GM21367 (cell line): ENCODE data around the gene PAOX.
"Not testable (repeated sequence)": the region's sequence is repeated elsewhere in the genome, so short reads cannot be mapped to it uniquely, and the experiment has no call there.

Experiments used
- ATAC-seq: cut with Tn5 transposase; IDR thresholded peaks from one replicate; pipeline ENCODE4 v1.9.1; 2021; ENCODE audit not compliant: unreplicated experiment

PAOX gene

DNA sequence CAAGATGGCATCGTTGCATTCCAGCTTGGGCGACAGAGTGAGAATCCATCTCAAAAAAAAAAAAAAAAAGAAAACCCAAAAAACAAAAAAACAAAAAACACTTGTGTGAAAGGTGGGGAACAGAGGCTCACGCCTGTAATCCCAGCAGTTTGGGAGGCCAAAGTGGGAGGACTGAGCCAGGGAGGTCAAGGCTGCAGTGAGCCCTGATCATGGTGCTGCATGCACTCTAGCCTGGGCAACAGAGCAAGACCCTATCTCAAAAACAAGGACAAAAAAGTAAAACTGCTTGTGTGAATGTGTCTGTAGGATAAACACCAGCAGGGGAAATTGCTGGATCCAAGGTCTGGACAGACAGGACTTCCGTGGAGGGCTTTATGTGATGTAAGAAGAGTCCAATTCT is 4.5 kb downstream of the PAOX start:
- no peak for ATAC-seq

DNA sequence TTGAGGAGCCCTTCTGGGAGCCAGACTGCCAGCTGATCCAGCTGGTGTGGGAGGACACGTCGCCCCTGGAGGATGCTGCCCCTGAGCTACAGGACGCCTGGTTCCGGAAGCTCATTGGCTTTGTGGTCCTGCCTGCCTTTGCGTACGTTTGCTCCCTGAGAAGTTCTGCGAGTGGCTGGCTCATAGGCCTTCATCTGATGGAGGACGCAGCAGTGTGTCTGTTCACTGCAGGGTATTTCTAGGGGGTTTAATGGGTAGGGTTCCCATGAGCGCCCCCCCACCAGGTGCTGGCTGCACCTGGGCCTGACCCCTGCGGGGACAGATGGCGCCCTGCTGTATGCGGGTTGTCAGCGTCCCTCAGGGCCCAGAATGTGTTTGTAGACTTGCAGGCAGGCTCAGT is 5.0 kb downstream of the PAOX start:
- ATAC-seq: no peak

DNA sequence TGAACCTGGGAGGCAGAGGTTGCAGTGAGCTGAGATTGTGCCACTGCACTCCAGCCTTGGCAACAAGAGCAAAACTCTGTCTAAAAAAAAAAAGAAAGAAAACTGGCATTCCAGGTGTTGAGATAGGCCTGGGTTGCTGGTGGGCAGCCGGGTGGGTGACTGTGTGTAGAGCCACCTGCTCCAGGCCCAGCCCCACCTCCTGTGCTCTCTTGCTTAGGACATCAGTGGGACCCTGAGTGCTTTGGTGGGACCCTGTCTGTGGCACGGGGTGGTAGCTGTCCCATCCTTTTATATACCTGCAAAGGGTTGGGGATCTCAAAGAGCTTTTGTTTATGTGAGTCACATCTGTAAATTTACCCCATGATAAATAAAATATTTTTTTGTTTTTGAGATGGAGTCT is 6.2 kb downstream of the PAOX start:
- no peak for ATAC-seq

DNA sequence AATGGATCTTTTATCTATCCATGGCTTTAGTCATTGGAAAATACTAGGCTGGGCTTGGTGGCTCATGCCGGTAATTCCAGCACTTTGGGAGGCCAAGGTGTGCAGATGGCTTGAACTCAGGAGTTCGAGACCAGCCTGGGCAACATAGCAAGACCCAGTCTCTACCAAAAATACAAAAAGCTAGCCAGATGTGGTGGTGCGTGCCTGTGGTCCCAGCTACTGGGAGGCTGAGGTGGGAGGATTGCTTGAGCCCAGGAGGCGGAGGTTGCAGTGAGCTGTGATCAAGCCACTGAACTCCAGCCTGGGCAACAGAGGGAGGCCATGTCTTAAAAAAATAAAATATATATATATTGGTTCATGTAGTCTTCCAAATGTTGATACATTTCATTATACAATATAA is 7.9 kb downstream of the PAOX start:
- not testable (repeated sequence) for ATAC-seq

DNA sequence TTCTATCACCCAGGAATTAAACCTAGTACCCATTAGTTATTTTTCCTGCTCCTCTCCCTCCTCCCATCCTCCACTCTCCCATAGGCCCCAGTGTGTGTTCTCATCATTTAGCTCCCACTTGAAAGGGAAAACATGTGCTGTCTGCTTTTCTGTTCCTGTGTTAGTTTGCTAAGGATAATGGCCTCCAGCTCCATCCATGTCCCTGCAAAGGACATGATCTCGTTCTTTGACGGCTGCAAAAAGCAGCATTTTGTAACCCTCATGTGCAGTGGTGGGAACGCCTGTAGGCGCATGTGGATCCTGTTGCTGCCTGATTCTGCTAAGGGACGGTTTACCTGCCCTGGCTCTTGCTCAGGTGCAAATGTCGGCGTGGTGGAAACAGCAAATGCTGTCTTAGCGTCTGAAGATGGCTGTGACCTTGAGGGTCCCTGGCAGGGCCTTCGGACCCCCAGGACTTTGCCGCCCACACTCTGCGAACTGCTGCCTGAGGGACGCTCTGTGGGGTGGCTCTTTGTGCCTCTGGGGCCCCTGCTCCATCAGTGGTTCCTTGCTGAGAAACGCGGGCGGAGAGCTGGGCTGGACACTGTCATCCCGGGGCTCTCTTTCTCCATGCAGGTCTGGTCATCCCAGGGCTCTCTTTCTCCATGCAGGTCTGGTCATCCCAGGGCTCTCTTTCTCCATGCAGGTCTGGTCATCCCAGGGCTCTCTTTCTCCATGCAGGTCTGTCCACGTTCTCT is 9.3 kb downstream of the PAOX start:
- no peak for ATAC-seq

DNA sequence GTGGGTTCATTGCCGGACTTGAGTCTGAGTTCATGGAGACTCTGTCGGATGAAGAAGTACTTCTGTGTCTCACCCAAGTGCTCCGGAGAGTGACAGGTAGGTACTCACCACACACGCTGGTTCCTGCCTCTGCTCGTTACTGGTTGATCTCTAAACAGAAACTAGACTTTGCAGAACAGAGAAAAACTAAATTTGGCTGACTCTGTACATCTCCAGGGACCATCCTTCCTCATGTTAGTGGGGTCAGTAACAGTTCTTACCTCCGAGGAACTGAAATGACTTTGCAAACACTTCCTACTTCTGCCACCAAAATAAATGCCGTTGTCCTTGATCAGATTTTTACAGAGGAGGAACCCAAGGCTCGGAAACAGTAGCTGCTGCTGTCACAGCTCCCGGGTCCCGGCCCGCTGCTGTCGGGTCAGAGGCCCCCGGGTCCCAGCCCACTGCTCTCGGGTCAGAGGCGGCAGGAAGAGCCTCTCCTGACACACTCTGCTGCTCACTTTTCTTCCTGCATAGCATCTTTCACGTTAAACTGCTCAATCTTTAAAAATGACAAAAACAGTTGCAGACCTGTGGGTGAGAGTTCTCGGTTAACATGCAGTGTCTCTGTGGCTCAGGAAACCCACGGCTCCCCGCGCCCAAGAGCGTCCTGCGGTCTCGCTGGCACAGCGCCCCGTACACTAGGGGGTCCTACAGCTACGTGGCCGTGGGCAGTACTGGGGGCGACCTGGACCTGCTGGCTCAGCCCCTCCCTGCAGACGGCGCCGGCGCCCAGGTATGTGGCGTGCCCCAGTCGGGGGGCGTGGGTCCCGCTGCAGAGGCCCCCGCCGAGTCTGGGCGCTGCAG is 10.1 kb downstream of the PAOX start:
- peak; percentile 85 for ATAC-seq

DNA sequence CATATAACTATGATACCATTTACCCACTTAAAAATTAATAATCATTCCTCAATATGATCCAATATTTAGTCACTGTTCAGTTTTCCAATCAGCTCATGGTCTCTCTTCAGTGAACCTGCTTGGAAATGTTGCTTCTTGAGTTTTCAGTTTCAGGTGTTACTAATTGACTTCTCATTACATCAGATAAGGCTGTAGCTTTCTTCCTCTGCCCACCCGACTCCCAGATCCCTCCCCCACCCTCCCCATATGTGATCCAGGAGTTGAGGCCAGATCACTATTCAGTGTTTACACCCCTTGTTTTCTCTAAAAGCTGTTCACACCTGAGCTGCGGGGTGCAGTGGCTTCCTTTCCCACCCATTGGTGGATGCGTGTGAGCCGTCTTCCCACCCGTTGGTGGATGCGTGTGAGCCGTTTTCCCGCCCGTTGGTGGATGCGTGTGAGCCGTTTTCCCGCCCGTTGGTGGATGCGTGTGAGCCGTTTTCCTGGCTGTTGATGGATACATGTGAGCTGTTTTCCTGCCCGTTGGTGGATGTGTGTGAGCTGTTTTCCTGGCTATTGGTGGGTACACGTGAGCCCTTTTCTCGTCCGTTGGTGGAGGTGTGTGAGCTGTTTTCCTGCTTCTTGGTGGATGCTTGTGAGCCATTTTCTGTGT is 11.7 kb downstream of the PAOX start:
- no peak for ATAC-seq

DNA sequence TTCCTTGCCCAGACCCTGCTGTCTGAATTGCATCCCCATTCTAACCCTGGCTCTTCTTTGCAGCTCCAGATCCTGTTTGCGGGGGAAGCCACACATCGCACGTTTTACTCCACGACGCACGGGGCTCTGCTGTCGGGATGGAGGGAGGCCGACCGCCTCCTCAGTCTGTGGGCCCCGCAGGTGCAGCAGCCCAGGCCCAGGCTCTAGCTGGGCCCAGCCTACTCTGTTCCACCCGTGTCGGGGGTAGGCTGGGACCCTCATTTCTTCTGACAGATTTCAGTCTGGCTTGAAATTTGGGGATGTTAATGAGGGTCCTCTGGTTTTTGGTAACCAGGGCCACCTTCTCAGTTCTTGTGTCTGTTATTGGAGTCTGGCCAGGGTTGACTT is 12.2 kb downstream of the PAOX start:
- ATAC-seq: no peak

DNA sequence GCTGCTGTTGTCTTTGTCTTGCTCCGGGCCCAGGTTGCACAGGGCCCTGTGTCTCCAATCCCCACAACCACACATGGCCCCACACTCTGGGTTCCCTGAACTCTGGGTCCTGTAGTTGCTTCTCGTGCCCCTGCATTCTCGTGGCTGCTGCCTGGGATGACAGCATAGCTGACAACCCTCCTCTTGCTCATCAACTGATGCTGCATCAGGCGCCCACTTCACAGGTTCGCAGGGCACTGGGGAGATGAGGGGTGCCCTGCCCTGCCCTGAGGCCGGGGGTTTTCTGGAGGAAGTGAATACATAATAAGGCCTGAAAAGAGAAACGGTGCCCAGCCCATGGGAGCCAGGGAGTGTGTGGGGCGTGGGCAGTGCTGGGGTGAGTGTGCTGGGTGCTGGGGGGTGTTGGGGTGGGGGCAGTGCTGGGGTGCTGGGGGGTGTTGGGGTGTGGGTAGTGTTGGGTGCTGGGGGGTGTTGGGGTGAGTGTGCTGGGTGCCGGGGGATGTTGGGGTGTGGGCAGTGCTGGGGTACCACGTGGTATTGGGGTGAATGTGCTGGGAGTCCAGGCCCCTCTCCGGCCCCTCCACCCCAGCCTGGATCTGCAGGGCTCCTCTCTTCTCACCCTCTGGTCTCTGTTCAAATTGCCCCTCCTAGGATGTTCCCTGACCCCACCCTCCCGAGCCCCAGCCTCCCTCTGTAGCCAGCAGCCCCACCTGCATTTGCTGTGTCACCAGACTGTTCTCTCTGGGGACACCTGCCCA is 12.9 kb downstream of the PAOX start:
- no peak for ATAC-seq

DNA sequence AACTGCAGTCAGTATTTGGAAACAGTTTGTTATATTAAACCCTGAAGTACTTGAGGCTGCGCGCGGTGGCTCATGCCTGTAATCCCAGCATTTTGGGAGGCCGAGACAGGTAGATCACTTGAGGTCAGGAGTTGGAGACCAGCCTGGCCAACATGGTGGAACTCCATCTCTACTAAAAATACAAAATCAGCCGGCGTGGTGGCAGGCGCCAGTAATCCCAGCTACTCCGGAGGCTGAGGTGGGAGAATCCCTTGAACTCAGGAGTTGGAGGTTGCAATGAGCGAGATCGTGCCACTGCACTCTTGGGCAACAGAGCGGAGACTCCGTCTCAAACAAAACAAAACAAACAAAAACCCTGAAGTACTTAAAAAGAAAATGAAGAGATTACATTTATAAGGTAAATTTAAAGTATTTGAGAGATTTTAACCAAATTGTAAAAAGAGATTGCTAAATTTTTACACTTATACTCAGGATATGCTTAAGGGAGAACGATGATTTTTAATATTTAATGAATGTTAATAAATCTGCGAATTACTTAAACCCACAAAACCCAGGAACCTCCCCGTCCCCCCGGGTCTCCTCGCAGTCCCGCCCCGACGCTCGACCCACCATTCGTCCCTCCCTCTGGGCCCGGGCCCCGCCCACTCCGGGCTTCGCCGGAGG is 14.5 kb downstream of the PAOX start:
- ATAC-seq: no peak

DNA sequence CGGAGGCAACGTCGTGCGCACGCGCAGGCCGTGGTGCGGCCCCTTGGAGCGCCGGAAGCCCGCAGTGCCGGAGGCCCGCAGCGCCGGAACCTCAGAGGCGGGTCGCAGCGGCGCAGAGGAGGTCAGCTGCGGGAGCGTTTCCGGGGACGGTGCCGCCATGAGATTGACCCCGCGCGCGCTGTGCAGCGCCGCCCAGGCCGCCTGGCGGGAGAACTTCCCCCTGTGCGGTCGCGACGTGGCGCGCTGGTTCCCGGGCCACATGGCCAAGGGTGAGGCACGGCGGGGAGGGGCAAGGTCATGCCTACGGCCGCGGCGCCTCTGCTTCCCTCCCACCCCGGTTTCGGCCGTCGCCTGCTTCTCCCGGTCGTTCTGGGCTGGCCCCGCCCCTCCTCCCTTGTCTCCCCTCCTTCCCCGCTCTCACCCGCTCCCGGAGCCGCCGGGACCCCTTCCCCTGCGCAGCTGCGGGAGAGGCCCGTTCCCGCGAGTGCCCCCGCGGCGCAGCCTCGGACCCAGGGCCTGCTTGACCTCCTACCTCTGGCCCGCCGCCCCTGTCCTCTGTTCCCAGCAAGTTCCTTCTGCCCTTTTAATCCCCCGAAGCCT is 15.1 kb downstream of the PAOX start, which contains the start of gene MTG1:
Gene MTG1 (plus strand): TSS at position 94 of the 600 bp plus-strand sequence. CDS start 64 bp downstream, at position 158.
- peak; percentile 52 for ATAC-seq

DNA sequence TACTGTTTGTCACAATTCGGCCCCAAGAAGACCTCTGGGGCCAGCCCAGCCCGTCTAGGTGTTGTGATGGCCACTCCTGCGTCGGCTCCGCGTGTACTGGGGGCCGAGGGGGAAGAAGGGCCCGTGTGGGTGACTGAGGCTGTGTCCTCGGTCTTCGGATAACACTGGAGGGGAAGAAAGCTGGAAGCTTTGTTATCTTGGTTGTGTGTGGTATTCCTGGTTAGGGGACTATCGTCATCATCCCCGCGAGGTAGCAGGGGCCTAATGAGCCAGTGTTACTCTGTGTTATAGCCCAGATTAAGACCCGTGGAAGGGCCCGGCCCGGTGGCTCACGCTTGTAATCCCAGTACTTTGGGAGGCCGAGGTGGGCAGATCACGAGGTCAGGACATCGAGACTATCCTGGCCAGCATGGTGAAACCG is 15.7 kb downstream of the PAOX start:
- no peak for ATAC-seq

DNA sequence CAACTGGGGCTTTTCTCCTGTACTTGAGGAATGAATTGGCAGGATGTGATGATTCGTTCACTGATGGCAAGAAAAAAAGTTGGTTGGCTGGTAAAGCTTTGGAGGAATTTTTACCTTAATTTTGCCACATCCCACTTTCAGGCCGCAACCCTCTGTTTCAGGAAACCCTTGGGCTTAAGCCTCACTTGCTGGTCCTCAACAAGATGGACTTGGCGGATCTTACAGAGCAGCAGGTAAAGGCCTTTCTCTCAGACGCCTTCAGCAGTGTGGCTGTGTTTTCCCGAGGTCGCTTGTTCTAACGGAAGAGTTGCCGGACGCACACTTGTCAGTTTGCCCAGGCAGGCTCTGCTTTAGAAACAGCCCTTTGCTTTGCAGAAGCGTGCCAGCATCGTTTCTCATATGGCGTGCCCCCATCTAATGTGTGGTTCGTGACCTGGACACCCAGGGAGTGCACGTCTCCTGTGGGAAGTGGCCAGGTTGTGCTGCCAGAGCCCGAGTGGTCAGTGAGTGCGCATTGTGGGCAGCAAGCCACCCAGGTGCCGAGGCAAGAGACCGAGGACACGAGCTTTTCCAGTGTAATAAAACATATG is 17.1 kb downstream of the PAOX start:
- no peak for ATAC-seq

DNA sequence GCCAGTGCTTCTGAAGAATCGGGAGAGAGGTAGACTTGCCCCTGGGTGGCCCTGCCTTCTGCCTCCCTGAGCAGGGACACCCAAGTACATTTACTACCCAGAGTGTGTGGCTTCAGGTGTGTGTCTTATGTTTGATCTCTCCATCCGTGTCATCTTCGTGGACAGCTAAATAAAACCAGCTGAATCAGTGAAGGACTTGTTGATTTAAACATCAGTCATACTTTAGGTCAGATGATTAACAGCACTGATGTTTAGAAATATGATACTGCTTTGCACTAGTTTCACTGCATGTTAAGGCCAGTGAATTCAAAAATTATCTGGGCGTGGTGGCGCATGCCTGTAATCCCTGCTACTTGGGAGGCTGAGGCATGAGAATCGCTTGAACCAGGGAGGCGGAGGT is 18.9 kb downstream of the PAOX start:
- ATAC-seq: no peak

DNA sequence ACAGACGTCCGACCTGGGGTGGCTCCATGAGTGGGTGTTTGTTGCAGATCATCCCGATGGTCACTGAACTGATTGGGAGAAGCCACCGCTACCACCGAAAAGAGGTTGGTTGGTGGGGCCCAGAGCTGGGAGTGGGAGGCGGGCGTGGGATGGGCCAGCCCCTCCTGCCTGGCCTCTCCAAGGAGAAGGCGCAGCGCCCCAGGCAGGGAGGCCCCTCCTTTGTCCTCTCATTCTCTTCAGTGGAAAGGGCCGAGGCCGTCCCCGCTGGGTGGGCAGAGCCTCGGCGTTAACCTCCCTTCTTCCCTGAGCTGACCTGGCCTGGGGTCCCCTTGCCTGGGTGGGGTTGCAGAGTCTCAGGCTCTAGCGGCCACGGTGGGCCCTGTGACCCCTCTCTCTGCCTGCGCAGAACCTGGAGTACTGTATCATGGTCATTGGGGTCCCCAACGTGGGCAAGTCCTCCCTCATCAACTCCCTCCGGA is 20.1 kb downstream of the PAOX start:
- ATAC-seq: no peak

DNA sequence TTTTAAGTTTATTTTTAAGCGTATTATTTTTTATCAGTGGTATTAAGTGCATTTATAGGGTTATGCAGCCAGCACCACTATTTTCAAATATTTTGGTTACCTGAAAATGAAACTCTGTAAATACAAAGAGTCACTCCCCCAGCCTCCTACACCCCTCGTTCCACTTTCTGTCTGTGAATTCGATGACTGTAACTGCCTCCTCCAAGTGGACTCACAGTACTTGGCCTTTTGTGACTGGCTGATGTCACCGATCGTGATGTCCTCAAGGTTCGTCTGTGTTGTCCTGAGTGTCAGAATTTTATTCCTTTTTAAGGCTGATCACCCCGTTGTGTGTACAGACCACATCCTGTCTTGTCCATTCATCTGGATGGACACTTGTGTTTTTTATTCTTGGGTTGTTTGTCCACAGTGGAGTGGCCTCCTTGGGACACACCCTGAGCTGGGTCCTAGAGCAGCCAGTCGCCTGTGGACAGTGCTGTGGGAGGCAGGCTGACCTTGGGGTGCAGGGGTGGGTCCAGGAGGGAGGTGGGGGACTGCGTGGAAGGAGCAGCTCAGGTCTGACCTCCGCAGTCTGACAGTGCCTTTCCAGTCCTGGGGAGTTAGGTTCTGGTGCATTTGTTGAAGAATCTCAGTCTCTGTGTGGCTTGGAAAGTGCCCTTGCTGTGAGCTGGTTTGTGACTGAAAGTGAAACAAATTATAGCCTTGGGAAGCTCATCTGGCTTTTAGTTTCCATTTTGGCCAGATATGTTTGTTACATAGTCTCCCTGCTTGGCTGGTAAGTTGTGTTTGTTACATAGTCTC is 21.8 kb downstream of the PAOX start:
- ATAC-seq: peak; percentile 77

DNA sequence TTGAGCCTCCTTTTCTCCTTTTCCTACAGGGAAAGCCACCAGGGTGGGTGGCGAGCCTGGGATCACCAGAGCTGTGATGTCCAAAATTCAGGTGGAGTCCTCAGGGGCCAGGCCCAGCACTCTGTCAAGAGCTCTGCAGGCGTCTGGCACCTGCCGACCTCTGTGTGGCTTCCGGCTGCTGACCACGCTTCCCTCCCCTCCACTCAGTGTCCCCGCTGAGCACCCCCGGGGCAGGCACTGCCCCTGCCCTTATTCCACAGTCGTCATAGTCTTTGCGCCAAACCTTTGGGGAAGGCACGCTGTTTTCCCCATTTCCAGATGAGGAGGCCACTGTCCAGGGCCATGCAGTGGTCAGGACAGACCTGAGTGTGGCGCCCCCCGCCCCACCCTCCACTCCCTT is 22.4 kb downstream of the PAOX start:
- peak; percentile 8 for ATAC-seq

DNA sequence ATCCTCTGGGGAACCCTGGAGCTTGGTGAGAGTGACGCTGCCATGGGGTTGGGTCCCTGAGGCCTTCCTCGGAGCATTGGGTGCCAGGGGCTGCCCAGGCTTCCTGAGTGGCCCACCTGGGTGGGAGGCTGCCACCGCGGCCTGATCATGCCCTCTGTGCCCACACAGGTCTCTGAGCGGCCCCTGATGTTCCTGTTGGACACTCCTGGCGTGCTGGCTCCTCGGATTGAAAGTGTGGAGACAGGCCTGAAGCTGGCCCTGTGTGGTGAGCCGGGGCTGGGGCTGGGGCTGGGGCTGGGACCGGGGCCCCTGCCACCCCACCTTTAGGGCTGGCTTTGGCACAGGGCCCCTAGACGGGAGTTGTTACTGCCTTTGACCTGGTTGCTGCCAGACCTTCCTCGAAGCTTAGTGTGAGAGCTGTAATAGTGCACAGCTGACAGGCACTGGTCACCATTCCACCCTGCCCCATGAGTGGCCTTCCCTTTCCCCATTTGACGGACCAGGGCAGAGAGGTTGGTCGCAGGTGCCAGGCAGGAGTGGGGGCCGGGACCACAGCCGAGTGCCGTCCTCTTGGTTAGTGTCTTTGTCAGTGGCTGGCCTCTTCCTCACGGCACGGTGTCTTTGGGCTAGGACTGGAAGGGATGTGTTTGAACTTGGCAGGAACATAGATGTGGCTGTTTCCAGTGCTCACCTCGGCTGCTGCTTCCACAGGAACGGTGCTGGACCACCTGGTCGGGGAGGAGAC is 23.1 kb downstream of the PAOX start:
- ATAC-seq: no peak
